HG02798 (cell line): Measurements from ENCODE around the gene SSBP3.
"Not testable (repeated sequence)": the region's sequence is repeated elsewhere in the genome, so short reads cannot be mapped to it uniquely, and the experiment has no call there.

ENCODE experiments used
- ATAC-seq: cut with Tn5 transposase; IDR thresholded peaks from one replicate; pipeline ENCODE4 v1.9.1; 2021; ENCODE audit warnings: mild to moderate bottlenecking; ENCODE audit not compliant: unreplicated experiment, poor library complexity

The SSBP3 gene

DNA sequence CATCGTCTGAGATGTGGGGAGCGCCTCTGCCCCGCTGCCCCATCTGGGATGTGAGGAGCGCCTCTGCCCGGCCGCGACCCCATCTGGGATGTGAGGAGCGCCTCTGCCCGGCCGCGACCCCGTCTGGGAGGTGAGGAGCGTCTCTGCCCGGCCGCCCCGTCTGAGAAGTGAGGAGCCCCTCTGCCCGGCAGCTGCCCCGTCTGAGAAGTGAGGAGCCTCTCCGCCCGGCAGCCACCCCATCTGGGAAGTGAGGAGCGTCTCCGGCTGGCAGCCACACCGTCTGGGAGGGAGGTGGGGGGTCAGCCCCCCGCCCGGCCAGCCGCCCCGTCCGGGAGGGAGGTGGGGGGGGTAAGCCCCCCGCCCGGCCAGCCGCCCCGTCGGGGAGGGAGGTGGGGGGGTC is 173.0 kb downstream of the SSBP3 start:
- not testable (repeated sequence) for ATAC-seq

- ATAC-seq: peak; percentile 50
Observed at GRCh38 chr1:54230507-54231339, 175.5 kb downstream of the SSBP3 start.

DNA sequence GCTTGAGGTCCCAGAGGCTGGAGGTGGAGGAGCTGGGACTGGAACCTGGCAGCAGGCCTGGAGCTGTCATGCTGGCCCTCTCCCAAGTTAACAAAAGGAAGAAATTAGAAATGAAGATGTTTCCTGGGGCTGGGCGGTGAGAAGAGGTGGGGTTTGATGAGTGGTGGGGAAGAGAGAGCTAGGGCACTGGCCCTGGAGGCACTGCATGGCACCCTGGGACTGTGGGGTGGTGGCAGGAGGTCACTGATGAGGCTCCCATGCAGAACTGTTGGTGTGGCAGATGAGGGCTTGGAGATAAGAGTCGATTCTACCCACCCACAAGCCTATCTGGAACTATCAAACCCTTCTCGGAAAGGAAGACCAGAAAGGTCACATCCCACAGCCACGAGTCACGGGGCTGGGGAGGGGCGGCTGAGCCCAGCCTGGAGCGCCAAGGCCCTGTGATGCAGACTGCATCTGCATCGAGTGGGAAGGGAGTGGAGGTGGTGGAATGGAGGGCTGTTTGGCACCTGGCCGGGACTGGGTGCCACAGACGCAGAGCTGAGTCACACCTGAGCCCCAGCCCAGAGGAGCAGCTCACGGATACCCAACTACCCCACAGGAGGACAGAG is 176.8 kb downstream of the SSBP3 start:
- no peak for ATAC-seq

GRCh38 chr1:54228638-54229079 is 177.5 kb downstream of the SSBP3 start:
- no peak for ATAC-seq

GRCh38 chr1:54227891-54228310 is 178.3 kb downstream of the SSBP3 start:
- no peak for ATAC-seq

DNA sequence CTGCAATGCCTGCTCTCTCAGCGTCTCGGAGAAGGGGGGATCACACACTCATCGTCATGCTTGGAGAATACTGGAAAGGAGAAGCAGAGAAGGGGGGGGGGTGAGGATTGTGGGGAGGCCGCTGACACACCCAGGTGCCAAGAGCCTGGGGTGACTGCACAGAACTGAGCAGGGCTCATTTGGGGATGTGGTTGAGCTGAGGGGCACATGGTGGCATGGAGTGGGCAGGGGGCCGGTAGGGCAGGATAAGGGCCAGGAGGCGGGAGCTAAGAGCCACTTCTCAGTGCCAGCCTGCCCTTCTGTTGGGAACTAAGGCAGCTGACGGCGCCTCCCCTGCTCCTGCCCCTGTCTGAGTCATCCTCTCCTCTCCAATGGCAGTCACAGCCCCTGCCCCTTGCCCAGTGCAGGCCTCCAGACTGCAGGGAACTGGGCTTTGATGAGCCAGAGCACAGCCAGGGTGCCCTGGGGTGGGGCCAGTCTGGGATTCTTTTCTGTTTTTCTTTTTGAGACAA is 179.0 kb downstream of the SSBP3 start:
- ATAC-seq: no peak

GRCh38 chr1:54225986-54226559 is 180.1 kb downstream of the SSBP3 start:
- no peak for ATAC-seq

DNA sequence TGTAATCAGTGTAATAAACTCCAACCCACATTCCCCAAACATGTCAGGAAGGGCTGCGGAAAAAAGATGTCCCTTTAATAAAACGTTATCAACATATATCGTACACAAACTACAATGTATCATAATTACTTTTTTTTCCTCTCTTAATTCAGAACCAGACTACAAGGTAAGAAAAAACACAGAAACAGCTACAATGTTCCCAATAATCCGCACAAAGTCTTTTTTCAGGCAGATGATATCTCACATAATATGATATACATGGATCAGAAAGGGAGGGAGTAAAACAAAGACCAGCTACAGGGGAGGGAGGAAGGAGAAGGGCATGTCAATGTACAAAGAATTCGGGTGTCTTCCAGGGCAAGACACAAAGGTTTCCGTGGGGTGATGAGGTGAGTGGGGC is 180.8 kb downstream of the SSBP3 start:
- no peak for ATAC-seq

DNA sequence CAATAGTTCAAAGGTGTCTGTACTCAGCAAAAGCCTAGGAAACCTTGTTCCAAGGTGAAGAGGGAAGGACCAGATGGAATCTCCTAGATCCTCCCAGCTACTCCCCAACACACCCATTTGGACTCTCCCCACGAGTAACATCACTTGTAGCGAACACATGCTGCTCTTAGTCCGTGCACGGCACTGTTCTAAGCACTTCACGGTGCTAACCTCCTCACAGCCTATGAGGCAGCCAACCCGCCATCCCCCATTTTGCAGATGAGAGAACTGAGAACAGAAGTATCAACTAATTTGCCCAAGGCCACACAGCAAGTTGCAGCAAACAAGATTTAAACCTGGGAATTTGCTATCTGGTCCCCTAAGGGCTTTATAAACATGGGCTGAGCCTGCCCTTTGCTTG is 182.0 kb downstream of the SSBP3 start:
- no peak for ATAC-seq

DNA sequence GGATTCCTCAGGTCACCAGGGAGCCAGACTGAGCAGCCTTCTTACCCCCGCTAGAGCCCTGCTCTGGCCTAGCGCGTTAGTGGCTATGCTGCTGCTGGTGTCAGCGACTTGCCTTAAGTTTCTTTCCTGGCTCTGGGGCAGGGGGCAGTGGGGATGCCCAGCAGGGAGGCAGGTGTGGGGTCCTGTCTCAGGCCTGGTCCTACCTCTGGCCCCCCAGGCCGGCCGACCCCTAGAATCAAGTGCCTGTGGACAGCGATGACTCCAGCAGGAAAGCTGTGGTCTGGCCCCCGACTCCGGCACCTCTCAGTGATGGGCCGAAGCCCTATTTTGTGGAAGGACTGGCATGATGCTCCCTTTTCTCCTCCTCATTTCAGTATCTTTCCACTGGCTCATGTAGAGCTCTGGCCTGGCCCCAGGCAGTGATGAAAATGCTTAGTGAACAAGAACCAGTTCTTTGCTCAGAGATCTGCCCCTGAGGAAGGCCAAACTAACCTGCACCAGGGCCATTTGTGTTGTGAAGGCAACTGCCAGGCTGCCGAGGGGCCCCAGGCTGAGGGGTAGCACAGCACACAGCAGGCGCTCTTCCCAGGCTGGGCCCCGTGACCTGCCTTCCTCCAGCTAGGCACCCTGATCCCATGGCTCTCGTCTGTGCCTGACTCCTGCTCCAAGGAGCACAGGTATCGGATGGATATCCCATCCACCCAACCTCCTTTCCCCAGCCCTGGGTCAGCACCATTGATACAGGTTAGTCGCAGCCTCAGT is 182.6 kb downstream of the SSBP3 start:
- no peak for ATAC-seq

- no peak for ATAC-seq
Observed at GRCh38 chr1:54222711-54223110, 183.5 kb downstream of the SSBP3 start.

DNA sequence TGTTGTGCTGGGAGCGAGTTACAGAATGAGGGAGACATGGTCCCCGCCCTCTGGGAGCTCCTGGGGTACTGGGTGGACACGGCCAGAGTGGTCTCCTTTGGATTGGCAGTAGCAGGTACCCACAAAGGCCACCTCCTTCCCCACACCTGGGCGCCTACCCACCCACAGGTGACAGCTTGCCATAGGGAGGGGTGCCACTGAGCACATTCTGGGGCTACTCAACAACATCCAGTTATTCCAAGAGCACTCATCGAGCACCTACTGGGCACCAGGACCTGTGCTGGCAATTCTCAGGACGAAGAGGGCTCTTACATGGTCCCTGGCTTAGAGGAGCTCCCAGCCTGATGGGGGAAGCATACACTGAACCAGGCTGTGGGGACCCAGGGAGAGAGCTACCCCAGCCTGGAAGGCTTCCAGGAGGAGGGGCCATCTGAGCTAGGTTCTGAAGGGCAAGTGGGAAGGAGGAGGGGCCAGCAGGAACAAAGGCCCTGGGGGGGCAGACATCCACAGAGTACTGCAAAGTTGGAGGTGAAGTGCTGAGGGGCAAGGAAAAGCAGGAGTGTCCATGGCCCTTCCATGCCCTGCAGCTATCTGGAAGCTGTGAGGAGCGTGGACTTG is 184.2 kb downstream of the SSBP3 start:
- ATAC-seq: no peak

DNA sequence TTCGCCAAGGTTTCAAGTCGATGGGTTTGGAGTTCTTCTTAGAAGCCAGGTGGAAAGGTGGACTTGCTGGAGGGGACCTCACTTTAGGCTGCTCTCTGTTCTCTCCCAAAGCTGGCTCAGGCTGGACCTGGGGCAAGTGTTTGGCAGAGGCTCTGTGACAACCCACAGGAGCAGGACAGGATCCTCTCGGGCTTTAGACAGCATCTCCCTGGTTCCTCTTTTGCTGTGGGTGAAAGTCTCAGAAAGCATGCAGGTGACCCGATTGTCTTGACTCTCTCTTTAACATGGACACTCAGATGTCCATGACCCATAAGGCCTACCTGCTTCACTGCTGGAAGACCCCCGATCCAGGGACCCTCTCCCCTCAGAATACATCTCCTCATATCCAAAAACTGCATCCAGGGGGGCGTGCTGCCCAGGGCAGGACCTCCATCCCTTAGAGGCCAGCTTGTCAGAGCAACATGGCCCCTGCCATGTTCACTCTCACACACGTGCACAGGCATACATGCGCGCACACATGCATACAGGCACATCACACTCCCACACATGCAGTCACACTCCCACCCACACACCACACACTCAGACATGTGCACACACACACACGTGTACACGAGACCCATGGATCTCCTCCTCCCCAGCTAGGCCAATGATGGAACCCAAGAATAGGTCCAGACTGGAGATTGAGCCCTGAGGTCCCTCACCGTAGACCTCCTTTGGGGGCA is 184.9 kb downstream of the SSBP3 start:
- no peak for ATAC-seq

DNA sequence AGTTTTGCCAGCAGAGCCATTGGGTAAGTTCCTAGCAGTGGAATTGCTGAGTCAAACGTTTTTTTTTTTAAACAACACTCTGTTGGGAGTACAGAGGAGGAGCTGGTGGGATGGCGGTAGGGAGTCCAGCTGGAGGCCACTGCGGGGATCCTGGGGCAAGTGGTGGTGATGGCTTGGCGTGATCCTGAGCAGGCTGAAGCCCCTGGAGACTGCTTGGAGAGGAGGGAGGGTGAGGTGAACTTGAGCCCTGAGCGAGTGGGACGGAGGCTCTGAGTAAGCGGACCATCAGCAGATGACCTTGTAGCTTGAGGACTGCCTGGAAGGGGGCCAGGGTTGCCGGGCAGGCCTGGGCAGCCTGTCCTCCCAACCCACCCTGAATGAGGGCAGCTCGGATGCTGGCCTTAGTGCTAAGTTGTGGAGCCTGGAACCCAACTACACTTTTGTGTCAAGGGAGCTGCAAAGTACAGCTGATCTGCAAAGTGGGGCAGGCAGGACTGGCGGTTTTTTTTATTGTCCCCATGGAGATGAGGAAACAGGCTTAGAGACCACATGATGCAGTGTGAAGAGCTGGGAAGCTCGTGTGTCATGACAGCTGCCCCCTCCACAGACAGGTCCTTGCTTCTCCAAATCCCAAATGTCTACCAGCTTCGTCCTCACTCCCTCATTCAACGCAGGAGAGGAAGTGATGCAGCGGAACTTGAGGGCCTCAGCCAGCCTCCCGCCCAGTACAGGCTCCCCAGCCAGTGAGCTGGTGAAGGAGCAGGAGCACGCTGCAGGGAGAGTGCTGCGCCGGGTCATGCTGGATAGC is 186.0 kb downstream of the SSBP3 start:
- no peak for ATAC-seq

GRCh38 chr1:54219688-54220003 is 186.5 kb downstream of the SSBP3 start:
- ATAC-seq: no peak

- no peak for ATAC-seq
Observed at GRCh38 chr1:54218883-54219687, 187.1 kb downstream of the SSBP3 start.

GRCh38 chr1:54215523-54215922 is 190.7 kb downstream of the SSBP3 start:
- ATAC-seq: no peak

GRCh38 chr1:54212872-54213271 is 193.3 kb downstream of the SSBP3 start:
- ATAC-seq: no peak
